PC-3 (cell line): ENCODE measurements around the gene C4orf50. TPM values are rescaled to one million over a fixed set of nuclear protein-coding genes. Genes with fewer than 3 reads are reported as not detected.

Experiments used
- ATAC-seq: fragments of 200-7000 bp; cut with Tn5 transposase; 2 replicates; pipeline ENCODE4 v1.9.1; 2020; ENCODE audit warnings: mild to moderate bottlenecking, moderate library complexity
- BruUV-seq: library from RNA; stranded (reverse); fragments of 400-500 nt; replicated peaks from 2 replicates; lab custom pipeline; 2021; lab: Mats Ljungman, UMichigan
- CTCF ChIA-PET: fragments of 300-600 bp; sonication (Branson Sonifier 250); formaldehyde crosslinking; loops from one replicate; lab custom pipeline; 2022; ENCODE audit warnings: antibody characterized with exemption; lab: Charles Lee
- POLR2A ChIA-PET: fragments of 300-600 bp; sonication (Branson Sonifier 250); formaldehyde crosslinking; loops from one replicate; lab custom pipeline; 2022; ENCODE audit warnings: antibody characterized with exemption; ENCODE audit not compliant: unreplicated experiment; lab: Charles Lee
- DNase-seq: peaks from one replicate; pipeline ENCODE4 v3.0.0-alpha.2; 2015
- H2AFZ ChIP-seq: fragments of 300-600 bp; sonication (generic); 2 replicates; pipeline ENCODE4 v1.6.0; 2016; ENCODE audit warnings: antibody characterized with exemption, low read length
- H3F3A ChIP-seq: fragments of 300-600 bp; sonication (generic); one replicate; pipeline ENCODE4 v1.6.0; 2017; ENCODE audit warnings: antibody characterized with exemption, low read length, control low read depth, mild to moderate bottlenecking; ENCODE audit not compliant: unreplicated experiment
- H3K27ac ChIP-seq: fragments of 300-600 bp; sonication (generic); 2 replicates; pipeline ENCODE4 v1.5.1; 2016; ENCODE audit warnings: mild to moderate bottlenecking, low read length
- H3K27me3 ChIP-seq: fragments of 300-600 bp; sonication (generic); 2 replicates; pipeline ENCODE4 v1.6.1; 2016; ENCODE audit warnings: low read length, mixed read lengths
- H3K36me3 ChIP-seq: fragments of 300-600 bp; sonication (generic); 2 replicates; pipeline ENCODE4 v1.6.1; 2016; ENCODE audit warnings: low read depth, mixed run types, low read length, mixed read lengths
- H3K4me1 ChIP-seq: fragments of 300-600 bp; sonication (generic); 2 replicates; pipeline ENCODE4 v1.5.1; 2016; ENCODE audit warnings: low read length; ENCODE audit not compliant: insufficient read depth
- H3K4me2 ChIP-seq: fragments of 300-600 bp; sonication (generic); 2 replicates; pipeline ENCODE4 v1.6.0; 2016; ENCODE audit warnings: low read length
- H3K4me3 ChIP-seq: fragments of 300-600 bp; sonication (generic); 2 replicates; pipeline ENCODE4 v1.5.1; 2016; ENCODE audit warnings: mild to moderate bottlenecking, low read length, mixed read lengths
- H3K79me2 ChIP-seq: fragments of 300-600 bp; sonication (generic); 2 replicates; pipeline ENCODE4 v1.6.1; 2017; ENCODE audit warnings: low read length, mixed read lengths
- H3K9ac ChIP-seq: fragments of 300-600 bp; sonication (generic); 2 replicates; pipeline ENCODE4 v1.6.0; 2016; ENCODE audit warnings: mild to moderate bottlenecking, low read length
- H3K9me2 ChIP-seq: fragments of 300-600 bp; sonication (generic); replicated peaks from 2 replicates; pipeline ENCODE4 v1.6.1; 2016; ENCODE audit warnings: mixed run types, low read length, mixed read lengths
- H3K9me3 ChIP-seq: fragments of 300-600 bp; sonication (generic); 2 replicates; pipeline ENCODE4 v1.6.1; 2016; ENCODE audit warnings: low read length, mixed read lengths
- H4K20me1 ChIP-seq: fragments of 300-600 bp; sonication (generic); 2 replicates; pipeline ENCODE4 v1.6.1; 2016; ENCODE audit warnings: low read length, mixed read lengths
- EZH2 ChIP-seq: fragments of 300-600 bp; sonication (generic); IDR thresholded peaks from one replicate; pipeline ENCODE4 v1.6.1; 2017; ENCODE audit warnings: antibody characterized with exemption, mild to moderate bottlenecking, low read length; ENCODE audit not compliant: unreplicated experiment
- EZH2phosphoT487 ChIP-seq: fragments of 300-600 bp; sonication (generic); IDR thresholded peaks from 2 replicates; pipeline ENCODE4 v1.6.1; 2018; ENCODE audit warnings: mild to moderate bottlenecking, antibody characterized with exemption, low read length, borderline replicate concordance
- intact Hi-C: fragments of 100-400 bp; cut with micrococcal nuclease; formaldehyde crosslinking; loops from 2 replicates; pipeline ENCODE4 v1.9.0; 2023
- total RNA-seq: library from RNA; depleted of rRNA; stranded (reverse); fragments of >200 nt; gene quantifications from 2 replicates; pipeline ENCODE4 v1.2.3, GENCODE V29; 2014
- TF ChIP-seq, protein P1 (sequence below): fragments of 300-600 bp; sonication (generic); conservative IDR thresholded peaks from 2 replicates; pipeline ENCODE4 v1.5.1; 2017; ENCODE audit warnings: antibody characterized with exemption, low read depth, mild to moderate bottlenecking, low read length

The C4orf50 gene
- total RNA-seq, 1 experiment from 2014 or later = not detected

DNA sequence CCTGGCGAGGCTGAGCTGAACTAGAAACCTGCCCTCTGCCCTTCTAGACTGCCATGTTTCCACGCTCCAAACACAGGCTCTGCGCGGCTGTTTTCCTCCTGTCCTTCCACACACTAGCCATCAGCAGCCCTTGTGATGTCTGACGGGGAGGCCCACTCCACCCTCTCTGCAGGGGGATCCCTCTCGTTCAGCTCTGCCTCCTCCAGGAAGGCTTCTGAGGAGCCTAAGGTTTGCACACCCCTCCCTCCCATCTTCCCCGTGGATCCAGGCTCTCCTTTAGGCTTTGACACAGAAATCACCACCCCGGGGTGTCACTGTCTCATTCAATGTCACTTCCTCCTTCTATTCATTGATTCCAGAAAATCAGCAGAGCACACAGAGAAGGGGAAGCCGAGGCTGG is 86.7 kb downstream of the C4orf50 start:
- Histone ChIP-seq H3K27me3 (peaks cover 70% of the 10 kb centered on the region), H3K9ac (no peak overlapping the region), H3K36me3 (no peaks in the 10 kb centered on the region), H3K79me2 (no peaks in the 10 kb centered on the region), H3K4me2 (no peak overlapping the region), H2AFZ (no peak overlapping the region), H4K20me1 (no peaks in the 10 kb centered on the region), H3K9me3 (no peaks in the 10 kb centered on the region), H3K4me3 (no peak overlapping the region), H3K9me2 (no peaks in the 10 kb centered on the region), H3F3A (no peaks in the 10 kb centered on the region), H3K27ac (no peak overlapping the region), H3K4me1 (no peaks in the 10 kb centered on the region)
- ChIA-PET CTCF (no interaction called here), POLR2A (no interaction called here)
- DNase-seq (no peak), ATAC-seq (no peak)
- TF ChIP-seq EZH2phosphoT487 = no peak
- TF ChIP-seq EZH2 = no peak
- TF ChIP-seq, protein P1, sequence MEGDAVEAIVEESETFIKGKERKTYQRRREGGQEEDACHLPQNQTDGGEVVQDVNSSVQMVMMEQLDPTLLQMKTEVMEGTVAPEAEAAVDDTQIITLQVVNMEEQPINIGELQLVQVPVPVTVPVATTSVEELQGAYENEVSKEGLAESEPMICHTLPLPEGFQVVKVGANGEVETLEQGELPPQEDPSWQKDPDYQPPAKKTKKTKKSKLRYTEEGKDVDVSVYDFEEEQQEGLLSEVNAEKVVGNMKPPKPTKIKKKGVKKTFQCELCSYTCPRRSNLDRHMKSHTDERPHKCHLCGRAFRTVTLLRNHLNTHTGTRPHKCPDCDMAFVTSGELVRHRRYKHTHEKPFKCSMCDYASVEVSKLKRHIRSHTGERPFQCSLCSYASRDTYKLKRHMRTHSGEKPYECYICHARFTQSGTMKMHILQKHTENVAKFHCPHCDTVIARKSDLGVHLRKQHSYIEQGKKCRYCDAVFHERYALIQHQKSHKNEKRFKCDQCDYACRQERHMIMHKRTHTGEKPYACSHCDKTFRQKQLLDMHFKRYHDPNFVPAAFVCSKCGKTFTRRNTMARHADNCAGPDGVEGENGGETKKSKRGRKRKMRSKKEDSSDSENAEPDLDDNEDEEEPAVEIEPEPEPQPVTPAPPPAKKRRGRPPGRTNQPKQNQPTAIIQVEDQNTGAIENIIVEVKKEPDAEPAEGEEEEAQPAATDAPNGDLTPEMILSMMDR = no peak
- intact Hi-C loops = no loop called here
- no TSS peak for BruUV-seq

GRCh38 chr4:5930876-5931275 is 87.4 kb downstream of the C4orf50 start:
- no TSS peak for BruUV-seq
- ATAC-seq = no peak
- intact Hi-C loops = no loop called here

GRCh38 chr4:5930456-5930855 is 87.8 kb downstream of the C4orf50 start:
- H3K36me3 ChIP-seq = no peaks in the 10 kb centered on the region
- H3K27ac ChIP-seq = no peak overlapping the region
- peaks cover 73% of the 10 kb centered on the region for H3K27me3 ChIP-seq
- no peaks in the 10 kb centered on the region for H3K9me2 ChIP-seq
- H3F3A ChIP-seq = no peaks in the 10 kb centered on the region
- ATAC-seq = no peak
- H3K9ac ChIP-seq = no peak overlapping the region
- no peak overlapping the region for H2AFZ ChIP-seq
- no peaks in the 10 kb centered on the region for H4K20me1 ChIP-seq
- no TSS peak for BruUV-seq
- POLR2A ChIA-PET = no interaction called here
- intact Hi-C loops = no loop called here
- no peak overlapping the region for H3K4me3 ChIP-seq
- no peaks in the 10 kb centered on the region for H3K9me3 ChIP-seq
- no peak for DNase-seq
- no peaks in the 10 kb centered on the region for H3K4me1 ChIP-seq
- CTCF ChIA-PET = no interaction called here
- H3K79me2 ChIP-seq = no peaks in the 10 kb centered on the region
- no peak overlapping the region for H3K4me2 ChIP-seq
- TF ChIP-seq EZH2 = no peak

More at GRCh38 chr4:5930876-5931275, 87.4 kb downstream of the C4orf50 start:
- no peak overlapping the region for H3K9ac ChIP-seq
- no peaks in the 10 kb centered on the region for H3K36me3 ChIP-seq
- H3K9me3 ChIP-seq = no peaks in the 10 kb centered on the region
- H3K4me3 ChIP-seq = no peak overlapping the region
- no peaks in the 10 kb centered on the region for H3K9me2 ChIP-seq
- POLR2A ChIA-PET = no interaction called here
- no peaks in the 10 kb centered on the region for H3K79me2 ChIP-seq
- no peaks in the 10 kb centered on the region for H3K4me1 ChIP-seq
- CTCF ChIA-PET = no interaction called here
- H3K27me3 ChIP-seq = peaks cover 73% of the 10 kb centered on the region
- no peak overlapping the region for H2AFZ ChIP-seq
- H3K4me2 ChIP-seq = no peak overlapping the region
- DNase-seq = no peak
- no peaks in the 10 kb centered on the region for H3F3A ChIP-seq
- no peaks in the 10 kb centered on the region for H4K20me1 ChIP-seq
- H3K27ac ChIP-seq = no peak overlapping the region
- TF ChIP-seq EZH2 (no peak), EZH2phosphoT487 (no peak)
- TF ChIP-seq, protein P1 = no peak
